Cardiac fibroblast (primary cell): ENCODE results near the gene HCRT.
A peak's percentile ranks its signal among the peaks of the same experiment; 100 is the strongest.
"Not testable (repeated sequence)": the region's sequence is repeated elsewhere in the genome, so short reads cannot be mapped to it uniquely, and the experiment has no call there.

Experiments
- DNase-seq, 2 donors: peaks; one replicate each; pipeline versions ENCODE4 v3.0.0 to v3.0.0-alpha.2; 2010; ENCODE audit warnings: low read depth in 2 of 2
- H3K4me3 ChIP-seq, 2 donors: replicated peaks in 1 of 2; 1 replicate in 1 of 2; 2 replicates in 1 of 2; pipeline ENCODE4 v1.5.1; 2011; ENCODE audit warnings: low read depth in 2 of 2, low read length in 2 of 2, mild to moderate bottlenecking in 2 of 2, moderate library complexity in 1 of 2
- CTCF ChIP-seq: IDR thresholded peaks from one replicate; pipeline ENCODE4 v1.5.1; 2011; ENCODE audit warnings: low read depth, mild to moderate bottlenecking, low read length, inconsistent platforms

The HCRT gene

GRCh38 chr17:42159796-42160530 is 25.3 kb downstream of the HCRT start:
- no peak for DNase-seq
- H3K4me3 ChIP-seq, result no peak overlapping the region
- TF ChIP-seq CTCF, result no peak

GRCh38 chr17:42155614-42156045 is 29.6 kb downstream of the HCRT start:
- no peak for TF ChIP-seq CTCF
- DNase-seq, result no peak
- peak overlapping the region; percentile 46 to 54 for H3K4me3 ChIP-seq

GRCh38 chr17:42153919-42154742 is 31.1 kb downstream of the HCRT start:
- DNase-seq, result peak; percentile 42 to 43
- TF ChIP-seq CTCF, result no peak
- peak overlapping the region; percentile 78 to 98 for H3K4me3 ChIP-seq

- TF ChIP-seq CTCF, result no peak
- no peak overlapping the region for H3K4me3 ChIP-seq
- no peak for DNase-seq
Measured at GRCh38 chr17:42146911-42147607, 38.2 kb downstream of the HCRT start.

- H3K4me3 ChIP-seq, DNase-seq: not testable (repeated sequence)
Measured at GRCh38 chr17:42143138-42143537, 42.1 kb downstream of the HCRT start.

GRCh38 chr17:42142371-42142896 is 42.8 kb downstream of the HCRT start:
- peak; percentile 37 to 83 for DNase-seq
- no peak for TF ChIP-seq CTCF
- H3K4me3 ChIP-seq, result no peak overlapping the region
